Keratinocyte (primary cell): ENCODE data around the gene SLX4IP. TPM values are rescaled to one million over a fixed set of nuclear protein-coding genes. Genes with fewer than 3 reads are reported as not detected.

Source experiments
- DNase-seq: peaks from one replicate; pipeline ENCODE4 v3.0.0-alpha.2; 2011; ENCODE audit warnings: low read depth, missing footprints, low spot score
- FAIRE-seq: peaks from 2 replicates; lab custom pipeline; 2011; peaks lifted over from hg19 to GRCh38; lab: Jason Lieb, UNC
- H2AFZ ChIP-seq: 2 replicates; pipeline ENCODE4 v1.6.0; 2012; ENCODE audit warnings: low read length, control low read depth, inconsistent platforms; ENCODE audit not compliant: control insufficient read depth
- H3K27ac ChIP-seq: 2 replicates; pipeline ENCODE4 v1.5.1; 2011; ENCODE audit warnings: low read length; ENCODE audit not compliant: control insufficient read depth, insufficient read depth
- H3K27me3 ChIP-seq: 3 replicates; pipeline ENCODE4 v1.6.0; 2011; ENCODE audit warnings: low read length; ENCODE audit not compliant: control insufficient read depth, insufficient read depth; ENCODE audit errors: extremely low read depth
- H3K36me3 ChIP-seq, 2 experiments: 2 replicates in 1 of 2; 3 replicates in 1 of 2; pipeline ENCODE4 v1.5.1; 2011; ENCODE audit warnings: low read length in 2 of 2, mild to moderate bottlenecking in 1 of 2; ENCODE audit not compliant: control insufficient read depth in 2 of 2, insufficient read depth in 2 of 2; ENCODE audit errors: extremely low read depth in 1 of 2
- H3K4me1 ChIP-seq: 3 replicates; pipeline ENCODE4 v1.5.1; 2011; ENCODE audit warnings: low read length; ENCODE audit not compliant: control insufficient read depth, insufficient read depth; ENCODE audit errors: extremely low read depth
- H3K4me2 ChIP-seq: 3 replicates; pipeline ENCODE4 v1.6.0; 2011; ENCODE audit warnings: low read depth, low read length; ENCODE audit not compliant: control insufficient read depth, insufficient read depth; ENCODE audit errors: extremely low read depth
- H3K4me3 ChIP-seq, 3 experiments: fragments of 200-600 bp in 1 of 3; sonication (generic) in 1 of 3; 2 replicates in 2 of 3; 3 replicates in 1 of 3; pipeline ENCODE4 v1.5.1; 2011 to 2016; ENCODE audit warnings: low read length in 3 of 3, mild to moderate bottlenecking in 3 of 3, control low read depth in 2 of 3, inconsistent platforms in 1 of 3, low read depth in 1 of 3, mixed read lengths in 1 of 3, mixed run types in 1 of 3, moderate library complexity in 1 of 3; ENCODE audit not compliant: control insufficient read depth in 2 of 3, insufficient read depth in 2 of 3; ENCODE audit errors: extremely low read depth in 1 of 3
- H3K79me2 ChIP-seq: 2 replicates; pipeline ENCODE4 v1.6.0; 2012; ENCODE audit warnings: low read length; ENCODE audit not compliant: control insufficient read depth, insufficient read depth
- H3K9ac ChIP-seq: 3 replicates; pipeline ENCODE4 v1.6.0; 2011; ENCODE audit warnings: low read length; ENCODE audit not compliant: control insufficient read depth, insufficient read depth; ENCODE audit errors: extremely low read depth
- H3K9me1 ChIP-seq: 3 replicates; pipeline ENCODE4 v1.6.0; 2011; ENCODE audit warnings: low read length; ENCODE audit not compliant: control insufficient read depth, insufficient read depth; ENCODE audit errors: extremely low read depth
- H3K9me3 ChIP-seq: 2 replicates; pipeline ENCODE4 v1.5.1; 2012; ENCODE audit warnings: low read depth, low read length; ENCODE audit not compliant: control insufficient read depth
- H4K20me1 ChIP-seq: 3 replicates; pipeline ENCODE4 v1.6.0; 2011; ENCODE audit warnings: low read length; ENCODE audit not compliant: control insufficient read depth, insufficient read depth; ENCODE audit errors: extremely low read depth
- CTCF ChIP-seq, 3 experiments: IDR thresholded peaks in 1 of 3; conservative IDR thresholded peaks in 1 of 3; optimal IDR thresholded peaks in 1 of 3; 2 replicates in 2 of 3; 3 replicates in 1 of 3; pipeline versions ENCODE3 to v1.5.1; 2011; ENCODE audit warnings: low read length in 3 of 3, mild to moderate bottlenecking in 3 of 3, moderate library complexity in 2 of 3, control low read depth in 1 of 3, inconsistent platforms in 1 of 3; ENCODE audit not compliant: insufficient read depth in 2 of 3; ENCODE audit errors: extremely low read depth in 1 of 3
- EZH2 ChIP-seq: IDR thresholded peaks from one replicate; pipeline ENCODE4 v1.6.1; 2012; ENCODE audit warnings: inconsistent platforms, mild to moderate bottlenecking, low read length, moderate library complexity
- dilution Hi-C: fragments of 300-500 bp; cut with MboI; formaldehyde crosslinking; loops from one replicate; pipeline ENCODE4 v1.7.0; 2020; ENCODE audit warnings: low sequenced_read_pairs; ENCODE audit not compliant: extremely low pct_ligation_motif_present
- polyA plus RNA-seq, 5 experiments: library from polyadenylated mRNA; depleted of rRNA in 3 of 5; stranded (reverse) in 3 of 5; stranded (forward) in 1 of 5; unstranded in 1 of 5; fragments of >200 nt; gene quantifications; 1 replicate in 1 of 5; 2 replicates in 3 of 5; 3 replicates in 1 of 5; pipeline versions ENCODE4 v1.2.1 to v1.2.3, GENCODE V29; 2011 to 2012; ENCODE audit warnings: missing spikeins in 2 of 5, low read depth in 1 of 5, low replicate concordance in 1 of 5

Gene SLX4IP
- polyA plus RNA-seq, 1 donor (not counting 4 experiments of a cell fraction or from before 2014, with no cell fraction given): 3.0 TPM

GRCh38 chr20:10649080-10649796 lies 214.1 kb downstream of the SLX4IP start:
- Histone ChIP-seq H4K20me1 (peaks cover 35% of the 10 kb centered on the region), H2AFZ (no peak overlapping the region), H3K36me3 (peaks cover 64 to 92% of the 10 kb centered on the region in 2 experiments), H3K79me2 (peaks cover 89% of the 10 kb centered on the region), H3K4me2 (no peak overlapping the region), H3K27ac (no peak overlapping the region), H3K4me1 (peaks cover 27% of the 10 kb centered on the region), H3K27me3 (no peaks in the 10 kb centered on the region), H3K9me1 (no peaks in the 10 kb centered on the region), H3K9me3 (no peaks in the 10 kb centered on the region), H3K9ac (no peak overlapping the region), H3K4me3 (no peak overlapping the region)
- FAIRE-seq: no peak
- no peak for TF ChIP-seq CTCF (optimal IDR thresholded peaks at IDR 0.05 in 1 of 3, IDR thresholded peaks at IDR 0.05 in 1 of 3, conservative IDR thresholded peaks at IDR 0.05 in 1 of 3; ENCODE audit: extremely low read depth in 1 of 3, insufficient read depth in 2 of 3, low read length in 3 of 3)
- no peak for TF ChIP-seq EZH2
- dilution Hi-C loops: no loop called here
- DNase-seq: no peak

- Histone ChIP-seq H3K4me1 (peaks cover 31% of the 10 kb centered on the region), H3K79me2 (peaks cover 88% of the 10 kb centered on the region), H3K9me1 (no peaks in the 10 kb centered on the region), H4K20me1 (peaks cover 40% of the 10 kb centered on the region), H3K9me3 (no peaks in the 10 kb centered on the region), H3K4me2 (no peak overlapping the region), H3K27me3 (no peaks in the 10 kb centered on the region), H3K27ac (no peak overlapping the region), H3K36me3 (peaks cover 59 to 92% of the 10 kb centered on the region in 2 experiments), H3K9ac (peak overlapping the region; percentile 11), H2AFZ (no peak overlapping the region), H3K4me3 (no peak overlapping the region)
- dilution Hi-C loops: no loop called here
- FAIRE-seq (no peak), DNase-seq (no peak)
- no peak for TF ChIP-seq CTCF (optimal IDR thresholded peaks at IDR 0.05 in 1 of 3, IDR thresholded peaks at IDR 0.05 in 1 of 3, conservative IDR thresholded peaks at IDR 0.05 in 1 of 3; ENCODE audit: extremely low read depth in 1 of 3, insufficient read depth in 2 of 3, low read length in 3 of 3)
- no peak for TF ChIP-seq EZH2
Observed at GRCh38 chr20:10649797-10650160, 214.7 kb downstream of the SLX4IP start.
